ENCODE data around the gene NTM. TPM values are rescaled to one million over a fixed set of nuclear protein-coding genes. Genes with fewer than 3 reads are reported as not detected.

NTM gene
- total RNA-seq, 1 experiment from 2014 or later: 0.73 TPM

- H3K36me3 Mint-ChIP-seq (ENCODE audit: insufficient read depth, unreplicated experiment): no peaks in the 10 kb centered on the region
- H3K4me1 Mint-ChIP-seq (ENCODE audit: low read depth, unreplicated experiment): no peaks in the 10 kb centered on the region
- no peak overlapping the region for H3K4me3 Mint-ChIP-seq (ENCODE audit: unreplicated experiment)
- no peaks in the 10 kb centered on the region for H3K36me3 ChIP-seq (ENCODE audit: control insufficient read depth, insufficient read depth, low read length)
- 0 out of 2 replicates have a peak, but pooled peaks cover 5% of the 10 kb centered on the region for H3K9me3 ChIP-seq
- no peaks in the 10 kb centered on the region for H3K4me1 ChIP-seq
- intact Hi-C loops (cut with micrococcal nuclease; ENCODE audit: unreplicated experiment): loop anchor here (5.0 kb wide), 1 partner anchor 61 kb away; no protein-coding TSS in a partner anchor
- ChIA-PET POLR2A (no interaction called here), CTCF (interaction anchor here (1.1 to 1.7 kb wide), 2 partner anchors 9 to 12 kb away, joined by 3 to 5 read pairs; no protein-coding TSS in a partner anchor)
- H3K27me3 ChIP-seq (replicated peaks; ENCODE audit: control insufficient read depth, insufficient read depth, low read length): no peaks in the 10 kb centered on the region
- no TSS peak for BruUV-seq (replicated peaks)
- peaks cover 20% of the 10 kb centered on the region for H3K27me3 Mint-ChIP-seq (ENCODE audit: insufficient read depth, unreplicated experiment)
- no peak overlapping the region for H3K27ac Mint-ChIP-seq (ENCODE audit: unreplicated experiment)
- TF ChIP-seq CTCF (IDR thresholded peaks at IDR 0.05; ENCODE audit: insufficient read depth in 1 of 2, low read depth in 1 of 2, low read length in 1 of 2, severe bottlenecking in 1 of 2, unreplicated experiment in 1 of 2): no peak
- H3K9me3 Mint-ChIP-seq (ENCODE audit: unreplicated experiment): no peaks in the 10 kb centered on the region
- no peak for DNase-seq
- no peak overlapping the region for H3K4me3 ChIP-seq (ENCODE audit: low read depth, low read length)
These were observed 315.5 kb downstream of the NTM start for GRCh38 chr11:131685906-131686305.

GRCh38 chr11:131686836-131687235 is 316.4 kb downstream of the NTM start:
- Mint-ChIP-seq H3K36me3 (ENCODE audit: insufficient read depth, unreplicated experiment) (no peaks in the 10 kb centered on the region), H3K27ac (ENCODE audit: unreplicated experiment) (no peak overlapping the region), H3K4me1 (ENCODE audit: low read depth, unreplicated experiment) (no peaks in the 10 kb centered on the region), H3K27me3 (ENCODE audit: insufficient read depth, unreplicated experiment) (peaks cover 20% of the 10 kb centered on the region), H3K9me3 (ENCODE audit: unreplicated experiment) (no peaks in the 10 kb centered on the region), H3K4me3 (ENCODE audit: unreplicated experiment) (no peak overlapping the region)
- 0 out of 2 replicates have a peak, but pooled peaks cover 4% of the 10 kb centered on the region for H3K9me3 ChIP-seq
- TF ChIP-seq CTCF (IDR thresholded peaks at IDR 0.05; ENCODE audit: insufficient read depth in 1 of 2, low read depth in 1 of 2, low read length in 1 of 2, severe bottlenecking in 1 of 2, unreplicated experiment in 1 of 2): no peak
- no peak for DNase-seq
- no peaks in the 10 kb centered on the region for H3K4me1 ChIP-seq
- H3K4me3 ChIP-seq (ENCODE audit: low read depth, low read length): no peak overlapping the region
- POLR2A ChIA-PET: no interaction called here
- CTCF ChIA-PET: interaction anchor here (0.6 kb wide), 1 partner anchor 13 kb away, joined by 3 read pairs; no protein-coding TSS in a partner anchor
- BruUV-seq (replicated peaks): no TSS peak
- no peaks in the 10 kb centered on the region for H3K36me3 ChIP-seq (ENCODE audit: control insufficient read depth, insufficient read depth, low read length)
- H3K27me3 ChIP-seq (replicated peaks; ENCODE audit: control insufficient read depth, insufficient read depth, low read length): no peaks in the 10 kb centered on the region
- intact Hi-C loops (cut with micrococcal nuclease; ENCODE audit: unreplicated experiment): loop anchor here (5.0 kb wide), 1 partner anchor 60 kb away; no protein-coding TSS in a partner anchor

- DNase-seq: no peak
- Mint-ChIP-seq H3K27me3 (ENCODE audit: insufficient read depth, unreplicated experiment) (peaks cover 20% of the 10 kb centered on the region), H3K36me3 (ENCODE audit: insufficient read depth, unreplicated experiment) (no peaks in the 10 kb centered on the region), H3K4me1 (ENCODE audit: low read depth, unreplicated experiment) (no peaks in the 10 kb centered on the region), H3K27ac (ENCODE audit: unreplicated experiment) (no peak overlapping the region), H3K4me3 (ENCODE audit: unreplicated experiment) (no peak overlapping the region), H3K9me3 (ENCODE audit: unreplicated experiment) (no peaks in the 10 kb centered on the region)
- Histone ChIP-seq H3K27me3 (replicated peaks; ENCODE audit: control insufficient read depth, insufficient read depth, low read length) (no peaks in the 10 kb centered on the region), H3K4me1 (no peaks in the 10 kb centered on the region), H3K9me3 (no peaks in the 10 kb centered on the region), H3K4me3 (ENCODE audit: low read depth, low read length) (no peak overlapping the region), H3K36me3 (ENCODE audit: control insufficient read depth, insufficient read depth, low read length) (no peaks in the 10 kb centered on the region)
- ChIA-PET POLR2A (no interaction called here), CTCF (interaction anchor here (0.6 to 1.1 kb wide), 6 partner anchors 13 to 794 kb away, joined by 3 to 5 read pairs (median 3); no protein-coding TSS in a partner anchor)
- intact Hi-C loops (cut with micrococcal nuclease; ENCODE audit: unreplicated experiment): loop anchor here (5.0 kb wide), 1 partner anchor 60 kb away; no protein-coding TSS in a partner anchor
- TF ChIP-seq CTCF (IDR thresholded peaks at IDR 0.05; ENCODE audit: insufficient read depth in 1 of 2, low read depth in 1 of 2, low read length in 1 of 2, severe bottlenecking in 1 of 2, unreplicated experiment in 1 of 2): no peak
- BruUV-seq (replicated peaks): no TSS peak
These were observed 317.1 kb downstream of the NTM start for GRCh38 chr11:131687291-131688047.

All from Caco-2 (cell line).